PC-9 (cell line): Measurements from ENCODE around the gene SFI1.

Experiments used
- CTCF ChIP-seq: fragments of 200-600 bp; sonication (generic); conservative IDR thresholded peaks from 2 replicates; pipeline ENCODE4 v1.6.1; 2017; ENCODE audit warnings: mixed run types, antibody characterized with exemption, mild to moderate bottlenecking, moderate library complexity
- EZH2 ChIP-seq: fragments of 200-600 bp; sonication (generic); IDR thresholded peaks from 2 replicates; pipeline ENCODE4 v1.8.0; 2017; ENCODE audit warnings: antibody characterized with exemption, low read depth

- TF ChIP-seq CTCF (no peak), EZH2 (no peak)
Measured at GRCh38 chr22:31629741-31630184, 133.4 kb downstream of the SFI1 start.
